Measurements from ENCODE around the gene LAMA4.

GRCh38 chr6:112195166-112195565 is 59.2 kb downstream of the LAMA4 start:
- TF ChIP-seq POLR2A (IDR thresholded peaks at IDR 0.05; ENCODE audit: low read depth) = no peak
- TF ChIP-seq EP300 (IDR thresholded peaks at IDR 0.05) = no peak
- TF ChIP-seq, protein P1, sequence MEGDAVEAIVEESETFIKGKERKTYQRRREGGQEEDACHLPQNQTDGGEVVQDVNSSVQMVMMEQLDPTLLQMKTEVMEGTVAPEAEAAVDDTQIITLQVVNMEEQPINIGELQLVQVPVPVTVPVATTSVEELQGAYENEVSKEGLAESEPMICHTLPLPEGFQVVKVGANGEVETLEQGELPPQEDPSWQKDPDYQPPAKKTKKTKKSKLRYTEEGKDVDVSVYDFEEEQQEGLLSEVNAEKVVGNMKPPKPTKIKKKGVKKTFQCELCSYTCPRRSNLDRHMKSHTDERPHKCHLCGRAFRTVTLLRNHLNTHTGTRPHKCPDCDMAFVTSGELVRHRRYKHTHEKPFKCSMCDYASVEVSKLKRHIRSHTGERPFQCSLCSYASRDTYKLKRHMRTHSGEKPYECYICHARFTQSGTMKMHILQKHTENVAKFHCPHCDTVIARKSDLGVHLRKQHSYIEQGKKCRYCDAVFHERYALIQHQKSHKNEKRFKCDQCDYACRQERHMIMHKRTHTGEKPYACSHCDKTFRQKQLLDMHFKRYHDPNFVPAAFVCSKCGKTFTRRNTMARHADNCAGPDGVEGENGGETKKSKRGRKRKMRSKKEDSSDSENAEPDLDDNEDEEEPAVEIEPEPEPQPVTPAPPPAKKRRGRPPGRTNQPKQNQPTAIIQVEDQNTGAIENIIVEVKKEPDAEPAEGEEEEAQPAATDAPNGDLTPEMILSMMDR (IDR thresholded peaks at IDR 0.05) = no peak
- no peak for TF ChIP-seq POLR2AphosphoS5 (IDR thresholded peaks at IDR 0.05)
